Upper lobe of left lung (tissue), 4 donors: ENCODE data around the gene IP6K3.

Source experiments
- CTCF ChIP-seq, 6 experiments: fragments of 450-650 bp in 4 of 6; fragments of 200-600 bp in 2 of 6; sonication (generic) in 2 of 6; IDR thresholded peaks; one replicate each; pipeline ENCODE4 v1.5.1; 2016 to 2019; ENCODE audit warnings: antibody characterized with exemption in 6 of 6
- POLR2A ChIP-seq, 4 donors: fragments of 450-650 bp; IDR thresholded peaks; one replicate each; pipeline ENCODE4 v1.5.1; 2016 to 2017; ENCODE audit warnings: antibody characterized with exemption in 4 of 4, mild to moderate bottlenecking in 2 of 4
- POLR2AphosphoS5 ChIP-seq, 2 donors: sonication (generic); formaldehyde crosslinking; IDR thresholded peaks; one replicate each; pipeline ENCODE4 v1.5.1; 2017; ENCODE audit warnings: antibody characterized with exemption in 2 of 2

GRCh38 chr6:33783781-33784520 is 37.2 kb upstream of the IP6K3 start:
- TF ChIP-seq POLR2AphosphoS5 (IDR thresholded peaks at IDR 0.05): no peak
- no peak for TF ChIP-seq CTCF (IDR thresholded peaks at IDR 0.05)
- no peak for TF ChIP-seq POLR2A (IDR thresholded peaks at IDR 0.05)
